ENCODE results near the gene CHMP6. TPM values are rescaled to one million over a fixed set of nuclear protein-coding genes. Genes with fewer than 3 reads are reported as not detected.

Gene CHMP6
- total RNA-seq, 2 experiments from 2014 or later, result 7.9 to 23.8 TPM

GRCh38 chr17:81042606-81043005 is 51.0 kb downstream of the CHMP6 start:
- no peak overlapping the region for H3K4me2 ChIP-seq (ENCODE audit: low read length)
- no peaks in the 10 kb centered on the region for H3K9me3 ChIP-seq (ENCODE audit: low read length)
- BruUV-seq (replicated peaks), result no TSS peak
- no peak overlapping the region for H3K4me3 ChIP-seq (ENCODE audit: low read depth, low read length, poor library complexity, severe bottlenecking)
- no peak overlapping the region for H3K27ac ChIP-seq (ENCODE audit: low read depth, low read length, poor library complexity, severe bottlenecking)
- ChIA-PET CTCF (ENCODE audit: unreplicated experiment) (interaction anchor here (0.6 kb wide), 1 partner anchor 858 kb away, joined by 3 read pairs; no protein-coding TSS in a partner anchor), POLR2A (interaction anchor here (0.6 kb wide), 1 partner anchor 833 kb away, joined by 7 read pairs; no protein-coding TSS in a partner anchor)
- no peaks in the 10 kb centered on the region for H3K9me2 ChIP-seq (ENCODE audit: insufficient read depth, low read length)
- no peaks in the 10 kb centered on the region for H4K20me1 ChIP-seq (ENCODE audit: insufficient read depth, low read length)
- no peak overlapping the region for H2AFZ ChIP-seq (ENCODE audit: low read length)
- TF ChIP-seq CTCF (conservative IDR thresholded peaks at IDR 0.05; ENCODE audit: low read length) (no peak), EZH2phosphoT487 (IDR thresholded peaks at IDR 0.05; ENCODE audit: borderline replicate concordance, low read depth, low read length) (no peak)
- intact Hi-C loops (cut with micrococcal nuclease; ENCODE audit: unreplicated experiment), result loop anchor here (5.0 kb wide), 1 partner anchor 60 kb away; no protein-coding TSS in a partner anchor
- no peaks in the 10 kb centered on the region for H3K79me2 ChIP-seq (ENCODE audit: insufficient read depth, low read depth, low read length)
- no peaks in the 10 kb centered on the region for H3K36me3 ChIP-seq (ENCODE audit: insufficient read depth, low read length)
- DNase-seq (ENCODE audit: low spot score), result no peak
- no peaks in the 10 kb centered on the region for H3K4me1 ChIP-seq (ENCODE audit: insufficient read depth, low read length, poor library complexity, severe bottlenecking)

- intact Hi-C loops (cut with micrococcal nuclease; ENCODE audit: unreplicated experiment), result loop anchor here (5.0 kb wide), 1 partner anchor 59 kb away; no protein-coding TSS in a partner anchor
- Histone ChIP-seq H3K79me2 (ENCODE audit: insufficient read depth, low read depth, low read length) (no peaks in the 10 kb centered on the region), H3K4me2 (ENCODE audit: low read length) (no peak overlapping the region), H3K36me3 (ENCODE audit: insufficient read depth, low read length) (no peaks in the 10 kb centered on the region), H3K9me3 (ENCODE audit: low read length) (no peaks in the 10 kb centered on the region), H3K9me2 (ENCODE audit: insufficient read depth, low read length) (no peaks in the 10 kb centered on the region), H2AFZ (ENCODE audit: low read length) (no peak overlapping the region), H3K4me3 (ENCODE audit: low read depth, low read length, poor library complexity, severe bottlenecking) (no peak overlapping the region), H3K27ac (ENCODE audit: low read depth, low read length, poor library complexity, severe bottlenecking) (no peak overlapping the region), H3K4me1 (ENCODE audit: insufficient read depth, low read length, poor library complexity, severe bottlenecking) (no peaks in the 10 kb centered on the region), H4K20me1 (ENCODE audit: insufficient read depth, low read length) (no peaks in the 10 kb centered on the region)
- TF ChIP-seq EZH2phosphoT487 (IDR thresholded peaks at IDR 0.05; ENCODE audit: borderline replicate concordance, low read depth, low read length) (no peak), CTCF (conservative IDR thresholded peaks at IDR 0.05; ENCODE audit: low read length) (no peak)
- DNase-seq (ENCODE audit: low spot score), result no peak
- BruUV-seq (replicated peaks), result no TSS peak
- ChIA-PET CTCF (ENCODE audit: unreplicated experiment) (no interaction called here), POLR2A (interaction anchor here (0.5 to 0.6 kb wide), 2 partner anchors 34 to 1710 kb away, joined by 3 read pairs; no protein-coding TSS in a partner anchor)
These were observed 51.7 kb downstream of the CHMP6 start for GRCh38 chr17:81043319-81043724.

GRCh38 chr17:81043725-81044427 is 52.2 kb downstream of the CHMP6 start:
- H3K79me2 ChIP-seq (ENCODE audit: insufficient read depth, low read depth, low read length), result no peaks in the 10 kb centered on the region
- no TSS peak for BruUV-seq (replicated peaks)
- ChIA-PET CTCF (ENCODE audit: unreplicated experiment) (no interaction called here), POLR2A (interaction anchor here (0.5 to 0.6 kb wide), 2 partner anchors 33 to 1711 kb away, joined by 3 read pairs; no protein-coding TSS in a partner anchor)
- no peak overlapping the region for H2AFZ ChIP-seq (ENCODE audit: low read length)
- intact Hi-C loops (cut with micrococcal nuclease; ENCODE audit: unreplicated experiment), result loop anchor here (5.0 kb wide), 1 partner anchor 58 kb away; no protein-coding TSS in a partner anchor
- no peak overlapping the region for H3K4me3 ChIP-seq (ENCODE audit: low read depth, low read length, poor library complexity, severe bottlenecking)
- H3K9me2 ChIP-seq (ENCODE audit: insufficient read depth, low read length), result no peaks in the 10 kb centered on the region
- H3K27ac ChIP-seq (ENCODE audit: low read depth, low read length, poor library complexity, severe bottlenecking), result no peak overlapping the region
- H3K4me2 ChIP-seq (ENCODE audit: low read length), result no peak overlapping the region
- H3K36me3 ChIP-seq (ENCODE audit: insufficient read depth, low read length), result no peaks in the 10 kb centered on the region
- H3K4me1 ChIP-seq (ENCODE audit: insufficient read depth, low read length, poor library complexity, severe bottlenecking), result no peaks in the 10 kb centered on the region
- no peaks in the 10 kb centered on the region for H3K9me3 ChIP-seq (ENCODE audit: low read length)
- DNase-seq (ENCODE audit: low spot score), result no peak
- TF ChIP-seq EZH2phosphoT487 (IDR thresholded peaks at IDR 0.05; ENCODE audit: borderline replicate concordance, low read depth, low read length), result no peak
- TF ChIP-seq CTCF (conservative IDR thresholded peaks at IDR 0.05; ENCODE audit: low read length), result no peak
- H4K20me1 ChIP-seq (ENCODE audit: insufficient read depth, low read length), result no peaks in the 10 kb centered on the region

All from OCI-LY7 (cell line).